Amniotic stem cell (primary cell): ENCODE results near the gene PRKCH.
"Not testable (repeated sequence)": the region's sequence is repeated elsewhere in the genome, so short reads cannot be mapped to it uniquely, and the experiment has no call there.

Experiments used
- DNase-seq: peaks from one replicate; lab custom pipeline; 2025; lab: John Stamatoyannopoulos, UW

The PRKCH gene

DNA sequence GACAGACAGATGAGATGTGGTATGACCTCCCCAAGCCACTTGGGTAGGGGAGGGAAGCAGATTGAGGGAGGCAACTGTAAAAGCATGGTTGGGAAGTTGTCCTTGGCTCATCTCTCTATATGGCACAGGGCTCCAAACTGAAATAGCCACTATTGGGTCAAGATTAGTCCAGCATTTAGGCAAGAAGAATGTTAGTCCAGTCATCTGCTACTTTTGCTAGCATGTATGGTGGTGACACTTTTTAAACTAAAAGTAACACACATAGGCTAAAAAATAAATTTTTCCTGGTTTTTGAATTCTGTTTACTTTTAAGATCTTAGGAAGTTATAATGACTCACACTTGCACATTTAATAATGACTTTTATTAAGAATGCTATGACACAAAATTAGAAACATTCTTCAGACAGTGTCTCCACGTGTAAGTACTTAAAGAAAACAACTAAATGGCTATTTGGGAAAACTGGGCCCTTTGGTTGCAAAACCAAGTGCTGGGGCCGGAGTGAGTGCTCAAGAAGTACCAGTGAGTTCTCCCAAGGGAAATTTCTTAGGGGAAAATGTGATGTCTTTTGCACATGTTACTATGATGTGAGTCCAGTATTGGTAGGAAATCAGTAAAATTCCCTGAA lies 194.9 kb downstream of the PRKCH start:
- no peak for DNase-seq

DNA sequence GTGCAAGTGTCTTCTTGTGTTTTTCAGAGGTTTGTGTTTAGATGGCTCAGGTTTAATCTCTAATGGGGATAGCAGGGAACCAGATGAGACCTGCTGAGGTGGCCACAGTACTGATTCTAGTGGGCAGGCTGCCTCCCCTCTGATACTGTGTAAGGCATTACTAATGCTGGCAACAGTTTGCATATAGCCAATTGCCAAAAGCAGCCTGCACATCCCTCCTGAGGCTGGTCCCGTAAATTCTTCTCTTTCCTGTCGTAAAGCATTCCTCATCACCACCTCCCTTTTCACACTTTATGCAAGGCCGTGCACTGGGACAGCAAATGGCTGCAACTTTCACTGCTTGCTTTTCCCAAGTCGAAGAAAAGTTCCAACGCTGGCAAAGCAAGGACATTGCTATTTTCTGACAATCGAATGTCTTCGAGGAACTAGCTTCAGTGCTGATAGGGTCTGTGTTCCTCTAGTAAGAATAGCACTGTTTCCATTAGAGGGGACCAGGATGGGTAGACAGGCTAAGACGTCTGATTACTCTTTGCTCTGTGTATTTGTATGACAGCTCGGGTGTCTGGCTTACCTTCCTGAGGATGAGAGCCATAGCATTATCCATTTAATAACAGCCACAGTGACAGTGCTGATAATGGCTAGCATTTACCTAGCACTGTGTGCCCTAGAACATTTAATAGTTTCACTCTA lies 195.7 kb downstream of the PRKCH start:
- no peak for DNase-seq

DNA sequence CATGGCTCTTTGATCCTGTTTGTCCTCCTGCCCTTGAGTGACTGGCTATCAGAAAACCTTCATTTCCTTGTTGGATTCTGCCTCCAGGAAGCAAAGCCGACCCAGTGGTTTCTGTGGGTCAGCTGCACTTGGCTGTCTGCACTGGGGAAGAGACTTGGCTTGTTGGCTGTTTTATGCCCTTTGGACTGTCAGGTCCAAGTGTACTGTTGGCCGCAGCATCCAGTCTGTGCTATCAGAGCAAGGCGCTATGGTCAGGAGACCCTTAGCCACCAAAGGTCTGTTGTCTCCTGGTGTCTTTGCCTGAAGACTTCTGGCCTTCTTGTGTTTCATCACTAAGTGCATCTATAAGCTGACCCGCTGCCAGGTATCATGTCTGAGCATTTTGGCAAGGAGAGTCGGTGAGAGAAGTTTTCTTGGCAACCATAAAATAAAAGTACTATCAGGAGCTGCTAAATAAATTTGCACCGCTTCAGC lies 196.6 kb downstream of the PRKCH start:
- no peak for DNase-seq

DNA sequence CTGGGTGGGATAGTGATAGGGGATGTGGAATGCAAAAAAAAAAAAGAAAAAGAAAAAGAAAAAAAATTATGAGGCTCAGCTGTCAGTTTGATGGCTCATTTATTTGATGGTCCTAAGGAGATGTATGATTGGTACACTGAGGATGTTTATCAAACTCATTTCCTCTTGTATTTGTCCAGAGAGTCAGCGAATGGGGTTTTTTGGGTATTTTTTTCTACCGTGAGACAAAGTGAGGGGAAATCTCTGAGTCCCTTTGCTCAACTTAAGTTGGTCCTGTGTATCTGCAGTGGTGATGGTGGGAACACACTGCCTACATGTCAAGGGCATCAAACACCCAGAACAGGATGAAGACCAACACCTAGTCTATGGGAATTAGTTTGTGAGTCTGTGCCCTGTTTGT lies 197.0 kb downstream of the PRKCH start:
- DNase-seq = no peak

DNA sequence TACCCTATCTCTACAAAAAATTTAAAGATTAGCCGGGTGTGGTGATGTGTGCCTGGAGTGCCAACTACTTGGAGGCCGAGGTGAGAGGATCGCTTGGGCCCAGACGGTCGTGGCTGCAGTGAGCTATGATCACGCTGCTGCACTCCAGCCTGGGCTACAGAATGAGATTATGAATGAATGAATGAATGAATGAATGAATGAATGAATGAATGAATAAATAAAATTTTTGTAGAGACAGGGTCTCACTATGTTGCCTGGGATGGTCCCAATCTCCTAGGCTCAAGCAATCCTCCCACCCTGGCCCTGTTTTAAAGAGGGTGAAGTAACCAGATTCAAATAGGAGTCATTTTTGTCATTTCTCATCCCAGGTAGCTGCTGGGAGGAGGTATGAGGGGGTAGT lies 197.7 kb downstream of the PRKCH start:
- DNase-seq = no peak

DNA sequence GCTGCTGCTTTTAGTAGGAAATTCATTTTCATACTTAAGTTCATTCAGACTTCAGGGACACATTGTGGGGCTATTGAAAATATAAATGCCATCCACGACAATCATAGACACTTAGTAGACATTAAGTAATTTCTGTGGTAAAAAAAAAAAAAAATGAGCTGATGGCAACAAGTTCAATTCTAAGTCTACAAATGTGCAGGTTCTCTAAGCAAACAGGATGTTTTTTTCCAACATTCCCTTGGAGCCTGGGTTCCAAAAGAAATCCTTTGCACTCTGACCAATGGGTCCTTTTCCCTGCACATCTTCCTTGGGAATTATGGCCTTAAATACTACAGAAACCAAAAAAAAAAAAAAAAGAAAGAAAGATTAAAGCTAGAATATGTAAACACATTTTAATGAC lies 198.4 kb downstream of the PRKCH start:
- no peak for DNase-seq

DNA sequence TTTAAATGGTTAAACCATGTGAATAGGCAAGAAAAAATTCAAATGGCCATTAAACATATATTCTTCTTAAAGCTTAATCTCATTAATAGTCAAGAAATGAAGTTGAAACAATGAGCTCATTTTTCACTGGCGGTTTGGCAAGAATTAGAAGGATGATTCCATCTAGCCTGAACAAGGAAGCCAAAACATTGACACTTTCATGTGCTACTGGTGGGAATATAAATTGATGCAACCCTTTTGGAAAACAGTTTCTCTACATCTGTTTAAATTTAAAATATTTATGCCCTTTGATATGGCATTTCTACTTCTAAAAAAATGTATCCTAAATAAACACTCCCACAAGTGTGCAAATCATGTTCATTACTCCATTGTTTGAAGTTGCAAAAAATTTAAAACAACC lies 199.2 kb downstream of the PRKCH start:
- DNase-seq = no peak

DNA sequence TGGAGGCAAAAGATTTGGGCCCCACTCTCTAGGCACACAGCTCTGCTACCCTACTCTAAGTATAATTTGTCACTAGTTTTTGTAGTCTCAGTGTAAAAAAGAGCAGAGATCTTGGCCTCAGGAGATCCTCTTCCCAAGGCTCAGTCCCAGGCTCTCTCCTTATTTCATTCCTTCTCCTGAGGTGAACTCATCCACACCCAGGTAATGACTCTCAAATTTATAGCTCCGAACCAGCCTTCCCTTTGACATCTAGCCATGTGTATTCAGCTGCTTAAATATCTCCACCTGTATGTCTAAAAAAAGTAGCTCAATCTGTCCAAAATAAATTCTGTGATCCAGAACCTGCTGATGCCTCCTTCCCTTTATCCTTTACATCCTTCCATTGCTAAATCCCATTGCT lies 200.4 kb downstream of the PRKCH start:
- no peak for DNase-seq

DNA sequence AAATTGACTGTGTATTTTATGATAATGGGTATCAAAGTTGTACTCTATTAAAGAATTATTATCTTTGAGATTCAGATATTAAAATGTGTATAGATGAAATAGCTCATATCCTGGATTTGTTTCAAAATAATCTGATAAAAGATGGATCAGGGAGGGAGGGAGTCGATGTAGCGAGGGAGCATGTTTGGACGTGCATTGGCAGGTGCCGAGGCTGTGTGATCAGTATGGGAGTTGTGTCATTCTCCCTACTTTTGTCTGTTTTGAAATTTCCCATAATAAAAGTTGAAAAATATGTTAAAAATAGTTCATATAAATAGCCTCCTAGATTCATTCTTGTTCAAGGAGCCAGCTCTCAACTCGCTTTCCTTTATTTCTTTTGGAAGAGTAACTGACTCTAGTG lies 202.4 kb downstream of the PRKCH start:
- DNase-seq = no peak

DNA sequence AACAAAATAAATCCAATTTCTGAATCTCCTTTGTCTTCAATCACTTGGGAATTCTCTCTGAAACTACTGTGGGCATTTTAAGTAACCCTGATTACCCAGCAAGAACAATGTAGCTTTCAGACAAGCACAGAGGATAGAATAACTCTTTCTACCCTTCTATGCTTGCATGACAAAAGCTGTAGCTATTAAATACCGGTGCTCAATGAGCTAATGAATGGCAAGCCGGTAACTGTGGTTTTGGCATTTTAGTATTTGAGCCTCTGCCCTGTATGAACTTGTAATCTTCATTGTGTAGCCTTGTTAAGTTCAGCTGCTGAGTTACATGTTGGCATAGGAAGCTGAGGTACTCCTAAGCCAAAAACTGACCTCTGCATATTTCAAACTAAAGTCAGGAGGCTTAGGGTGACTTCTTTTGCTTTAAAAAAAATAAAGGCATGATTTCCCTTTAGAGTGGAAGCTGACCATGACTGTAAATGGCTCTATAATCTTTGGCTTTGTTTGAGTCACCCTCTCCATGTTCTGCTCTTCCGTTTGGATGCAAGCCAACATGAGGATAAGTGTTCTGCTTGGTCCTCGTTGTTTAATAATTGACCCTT lies 202.9 kb downstream of the PRKCH start:
- no peak for DNase-seq

DNA sequence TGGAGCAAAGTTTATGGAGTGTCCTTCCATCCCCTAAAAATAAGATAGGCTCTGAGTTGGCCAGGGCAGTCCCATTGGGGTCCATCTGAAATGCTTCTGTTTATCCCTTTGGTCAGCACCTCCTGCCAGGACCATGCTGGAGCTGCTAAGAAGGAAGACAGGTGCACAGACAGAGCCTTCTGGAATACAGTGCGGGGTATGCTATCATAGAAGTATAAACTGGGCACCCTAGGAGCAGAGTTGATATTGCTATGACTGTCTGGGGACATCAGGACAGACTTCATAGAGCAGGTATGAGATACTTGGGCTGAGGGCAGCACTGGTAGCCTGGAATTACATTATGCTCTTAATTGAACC lies 203.5 kb downstream of the PRKCH start:
- DNase-seq = no peak

DNA sequence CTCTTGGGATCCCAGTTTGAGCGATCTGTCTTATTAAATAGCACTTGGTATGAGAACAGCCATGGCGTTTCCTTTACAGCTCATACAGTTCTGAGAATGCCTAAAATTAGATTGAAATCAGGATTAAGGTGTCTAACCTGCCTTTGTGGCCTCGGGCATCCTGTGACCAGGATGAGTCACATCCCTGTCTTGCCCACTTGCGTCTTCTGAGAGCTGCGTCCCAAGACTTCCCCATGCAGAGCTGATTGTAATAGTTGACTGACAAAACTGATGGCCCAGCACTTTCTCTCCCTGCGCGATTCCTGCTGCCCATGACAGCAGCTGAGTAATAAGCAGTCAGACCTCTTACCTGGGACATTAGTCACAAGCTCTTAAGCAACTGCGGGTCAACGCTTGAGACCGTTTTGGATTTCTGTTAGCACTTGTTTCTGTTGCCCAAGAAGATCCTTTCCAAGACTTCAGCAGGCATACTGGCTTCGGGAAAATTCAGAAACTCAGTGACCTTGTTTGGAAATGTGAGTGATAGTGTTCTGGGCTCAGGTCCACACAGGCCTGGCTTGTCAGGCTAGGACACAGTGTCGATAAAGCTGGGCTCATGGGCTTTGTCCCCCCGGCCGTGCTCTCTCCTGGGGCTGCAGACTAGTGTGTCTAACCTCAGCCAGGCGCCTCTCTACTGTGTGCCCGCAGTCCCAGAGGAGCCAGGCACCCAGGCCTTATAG lies 204.1 kb downstream of the PRKCH start:
- DNase-seq = no peak

DNA sequence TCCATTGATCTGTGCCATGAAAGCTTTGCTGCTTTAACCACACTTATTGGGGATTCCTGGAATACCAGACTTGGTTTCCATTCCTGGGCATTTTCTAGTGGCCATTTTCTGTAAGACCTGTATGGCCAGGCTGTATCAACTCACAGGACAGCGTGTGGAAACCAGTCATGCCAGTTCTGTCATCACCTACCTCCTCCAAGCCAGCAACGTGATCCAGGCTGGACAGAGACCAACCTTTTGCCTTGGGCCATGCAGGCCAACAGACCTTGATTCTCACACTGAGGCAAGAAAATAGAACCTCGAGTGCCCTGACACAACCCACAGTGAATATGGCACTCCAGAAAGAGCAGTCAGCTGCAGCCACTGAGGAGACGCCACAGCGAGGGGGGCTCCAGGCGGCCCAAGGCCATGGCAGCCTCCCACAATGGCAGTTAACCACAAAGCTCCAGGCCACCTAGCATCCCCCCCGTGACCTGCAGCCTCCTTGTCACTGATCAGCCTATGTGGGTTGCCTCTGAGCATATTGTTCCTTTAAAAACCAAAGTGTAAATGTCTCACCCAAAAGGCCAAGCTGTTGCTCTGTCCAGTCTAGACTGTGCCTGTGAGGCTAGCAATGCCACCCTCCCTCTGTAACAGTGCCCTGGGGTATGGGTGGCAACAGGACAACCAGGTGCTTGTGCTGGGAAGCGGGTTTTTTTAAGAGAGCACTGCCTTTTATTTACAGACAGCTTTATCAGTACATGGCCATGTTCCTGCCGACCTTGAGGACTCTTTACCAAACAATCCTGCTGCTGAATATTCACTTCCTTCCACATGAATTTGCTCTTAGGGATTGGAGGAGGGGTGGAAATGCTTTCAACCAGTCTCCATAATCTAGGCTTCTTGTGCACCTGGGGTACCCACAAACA lies 205.3 kb downstream of the PRKCH start:
- no peak for DNase-seq

DNA sequence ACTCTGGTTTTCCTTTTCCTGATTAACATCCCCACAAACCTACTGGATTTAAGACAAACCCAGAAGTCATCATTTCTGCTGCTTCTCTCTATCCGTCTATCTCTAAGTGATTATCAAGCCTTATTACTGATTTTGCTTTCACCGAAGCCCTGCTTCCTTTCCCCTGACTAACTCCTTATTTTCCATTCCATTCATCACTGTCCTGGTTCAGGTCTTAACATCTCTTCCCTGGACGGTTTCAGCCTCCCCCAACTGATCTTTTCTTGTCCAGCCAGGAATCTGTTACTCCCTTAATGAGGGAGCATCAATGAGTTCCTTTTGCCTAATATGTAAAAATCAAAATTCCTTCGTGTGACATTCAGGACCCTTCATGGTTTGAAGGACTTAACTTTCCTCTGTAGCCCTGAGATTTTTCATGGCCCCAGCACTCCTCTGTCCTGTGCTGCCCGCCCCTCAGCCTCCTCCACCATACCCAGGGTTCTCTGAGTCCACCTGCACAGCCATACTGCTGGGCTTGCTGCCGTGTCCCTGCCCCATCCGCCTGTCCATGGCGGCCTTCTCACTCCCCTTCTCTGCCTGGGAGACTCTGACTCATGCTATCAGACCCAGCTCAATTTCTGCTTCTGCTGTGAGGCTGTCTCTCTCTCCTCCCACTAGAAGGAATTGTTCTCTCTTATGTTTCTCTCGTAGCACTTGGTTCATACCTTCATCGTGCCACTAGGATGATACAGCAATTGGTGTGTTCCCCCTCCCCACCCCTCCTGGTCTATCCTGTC lies 206.1 kb downstream of the PRKCH start:
- DNase-seq = no peak

DNA sequence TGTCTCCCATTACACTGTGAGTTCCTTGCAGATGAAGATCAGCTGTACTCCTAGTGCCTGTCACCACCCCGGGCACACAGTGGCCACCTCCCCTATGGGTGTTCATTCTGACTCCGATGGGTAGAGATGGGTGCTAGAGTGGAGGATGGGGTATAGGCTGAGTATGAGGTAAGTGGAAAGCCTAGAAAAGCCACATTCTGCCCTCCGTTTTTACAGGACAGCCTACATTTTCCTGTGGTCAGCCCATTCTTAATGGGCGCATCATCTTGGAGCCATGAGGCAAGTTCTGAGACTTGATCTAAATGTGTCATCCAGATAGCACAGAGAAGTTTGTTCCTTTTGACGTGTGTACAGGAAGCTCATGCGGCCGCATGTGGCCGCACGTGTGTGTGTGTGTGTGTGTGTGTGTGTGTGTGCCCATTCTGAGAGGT lies 207.2 kb downstream of the PRKCH start:
- DNase-seq = no peak

DNA sequence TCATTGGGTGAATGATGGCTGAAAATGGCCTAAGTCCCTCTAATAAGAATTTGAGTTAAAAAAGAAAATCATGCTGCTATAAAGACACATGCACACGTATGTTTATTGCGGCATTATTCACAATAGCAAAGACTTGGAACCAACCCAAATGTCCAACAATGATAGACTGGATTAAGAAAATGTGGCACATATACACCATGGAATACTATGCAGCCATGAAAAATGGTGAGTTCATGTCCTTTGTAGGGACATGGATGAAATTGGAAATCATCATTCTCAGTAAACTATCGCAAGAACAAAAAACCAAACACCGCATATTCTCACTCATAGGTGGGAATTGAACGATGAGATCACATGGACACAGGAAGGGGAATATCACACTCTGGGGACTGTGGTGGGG lies 208.0 kb downstream of the PRKCH start:
- DNase-seq = not testable (repeated sequence)

DNA sequence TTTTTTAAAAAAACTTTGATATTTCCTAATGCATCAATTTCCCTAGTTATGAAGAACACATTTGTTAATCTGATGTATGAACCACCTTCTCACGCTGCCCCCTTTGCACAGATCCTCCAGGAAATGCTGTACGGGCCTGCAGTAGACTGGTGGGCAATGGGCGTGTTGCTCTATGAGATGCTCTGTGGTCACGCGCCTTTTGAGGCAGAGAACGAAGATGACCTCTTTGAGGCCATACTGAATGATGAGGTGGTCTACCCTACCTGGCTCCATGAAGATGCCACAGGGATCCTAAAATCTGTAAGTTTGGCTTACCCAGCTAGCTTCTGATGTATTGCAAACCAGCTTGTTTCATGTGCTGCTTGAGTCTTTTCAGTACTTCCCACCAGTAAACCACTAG lies 208.9 kb downstream of the PRKCH start:
- no peak for DNase-seq

DNA sequence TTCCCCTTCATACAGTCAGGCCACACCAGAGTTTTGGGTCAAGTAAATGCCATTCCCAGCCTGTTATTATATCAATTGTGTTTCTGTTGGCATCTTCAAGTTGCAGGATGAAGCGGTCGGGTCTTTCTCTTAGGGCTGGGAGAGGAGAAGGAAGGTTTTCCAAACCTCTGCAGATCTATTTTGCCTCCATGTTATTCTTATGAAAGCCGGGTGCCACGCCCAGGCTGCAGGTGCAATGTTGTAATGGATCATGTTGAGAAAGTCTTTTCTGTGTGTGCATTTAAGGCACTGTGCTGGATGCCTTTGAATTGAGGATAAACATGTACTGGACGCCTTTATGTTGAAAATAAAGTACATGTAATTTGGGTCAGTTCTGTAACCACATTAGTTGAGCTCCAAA lies 209.5 kb downstream of the PRKCH start:
- no peak for DNase-seq

DNA sequence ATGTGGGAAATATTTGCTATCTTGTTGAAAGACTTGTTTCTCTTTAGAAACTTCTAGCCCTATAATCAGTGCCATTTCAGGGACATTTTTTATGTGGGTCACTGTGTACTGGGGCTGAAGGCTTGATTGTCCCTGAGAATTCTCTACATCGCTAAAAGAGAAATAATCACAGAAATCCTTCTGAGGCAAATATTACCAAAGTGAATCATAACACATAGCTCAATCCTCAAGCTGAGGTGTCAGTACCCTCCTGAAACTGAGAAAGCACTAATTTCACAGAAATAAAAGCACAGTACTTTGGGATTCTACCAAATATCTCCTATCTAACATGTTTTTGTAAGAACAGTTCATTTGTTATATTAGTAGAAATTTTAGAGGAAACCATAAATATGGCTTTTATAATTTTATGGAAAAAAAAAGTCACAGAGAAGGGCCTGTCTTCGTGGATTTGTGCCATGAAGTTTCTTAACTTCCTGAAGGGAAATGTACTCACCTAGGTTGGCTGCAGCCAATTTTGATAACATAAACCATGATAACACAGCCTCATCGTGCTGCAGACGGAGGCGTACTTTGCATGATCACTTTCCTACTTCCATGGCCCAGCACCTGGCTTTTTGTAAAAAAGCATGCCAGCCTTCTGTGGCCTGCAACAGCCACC lies 210.2 kb downstream of the PRKCH start:
- DNase-seq = no peak

DNA sequence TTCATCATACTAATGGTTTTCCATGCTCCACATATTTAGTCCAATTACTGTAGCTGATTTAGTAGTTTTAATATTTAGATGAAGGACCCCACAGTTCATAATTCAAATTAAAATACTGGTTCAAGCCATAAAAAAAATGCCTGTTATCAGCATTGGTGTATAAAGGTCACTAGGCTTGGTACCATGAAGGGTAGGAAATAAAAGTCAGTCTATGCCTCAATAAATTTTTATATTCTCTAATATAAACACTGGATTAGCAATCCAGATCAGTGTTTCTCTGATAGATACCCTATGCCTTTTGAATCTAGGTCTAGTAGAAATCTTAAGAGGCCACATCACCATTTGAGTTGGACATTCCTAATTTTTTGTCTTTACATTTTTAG lies 210.7 kb downstream of the PRKCH start:
- no peak for DNase-seq

DNA sequence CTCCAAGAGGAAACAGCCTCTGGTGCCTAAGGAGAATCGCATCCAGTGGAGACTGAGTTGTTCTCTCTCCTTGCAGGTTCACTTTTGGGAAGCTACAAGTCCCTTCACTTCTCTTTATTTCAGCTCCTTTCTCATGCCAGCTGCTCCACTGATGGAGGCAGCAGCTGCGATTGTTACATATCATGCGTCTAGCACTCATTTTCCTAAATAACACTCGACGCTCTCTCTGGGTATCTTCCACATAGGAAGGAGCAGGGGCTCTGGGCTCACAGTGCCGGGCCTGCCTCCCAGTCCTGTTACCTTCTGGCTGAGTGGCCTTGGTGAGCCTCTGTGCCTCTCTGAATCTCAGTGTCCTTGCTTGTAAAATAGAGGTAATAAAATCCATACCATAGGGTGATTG lies 211.4 kb downstream of the PRKCH start:
- DNase-seq = no peak
